Esophagus muscularis mucosa (tissue), 4 donors: ENCODE data around the gene BTLA. TPM values are rescaled to one million over a fixed set of nuclear protein-coding genes. Genes with fewer than 3 reads are reported as not detected.
A peak's percentile ranks its signal among the peaks of the same experiment; 100 is the strongest.
"Not testable (repeated sequence)": the region's sequence is repeated elsewhere in the genome, so short reads cannot be mapped to it uniquely, and the experiment has no call there.

Experiments
- DNase-seq: peaks from one replicate; pipeline ENCODE4 v3.0.0-alpha.2; 2017; ENCODE audit errors: extremely low spot score
- H3K27ac ChIP-seq, 4 donors: fragments of 200-600 bp; sonication (generic); replicated peaks in 1 of 4; 1 replicate in 3 of 4; 2 replicates in 1 of 4; pipeline ENCODE4 v1.5.1; 2016 to 2019; ENCODE audit warnings: mild to moderate bottlenecking in 1 of 4
- H3K27me3 ChIP-seq, 4 donors: fragments of 200-600 bp; sonication (generic); one replicate each; pipeline versions ENCODE4 v1.5.1 to v1.6.0; 2016 to 2019
- H3K36me3 ChIP-seq, 4 donors: fragments of 200-600 bp; sonication (generic); one replicate each; pipeline ENCODE4 v1.5.1; 2016 to 2019
- H3K4me1 ChIP-seq, 4 donors: fragments of 200-600 bp; sonication (generic); one replicate each; pipeline ENCODE4 v1.5.1; 2016 to 2019
- H3K4me3 ChIP-seq, 4 donors: fragments of 200-600 bp; sonication (generic); 1 replicate in 2 of 4; 2 replicates in 2 of 4; pipeline ENCODE4 v1.5.1; 2016 to 2019; ENCODE audit warnings: mild to moderate bottlenecking in 4 of 4, moderate library complexity in 1 of 4
- H3K9me3 ChIP-seq, 4 donors: fragments of 200-600 bp; sonication (generic); 1 replicate in 3 of 4; 2 replicates in 1 of 4; pipeline ENCODE4 v1.5.1; 2016 to 2019
- CTCF ChIP-seq, 3 experiments: fragments of 200-600 bp in 2 of 3; fragments of 450-650 bp in 1 of 3; sonication (generic) in 2 of 3; IDR thresholded peaks; one replicate each; pipeline ENCODE4 v1.5.1; 2017 to 2019; ENCODE audit warnings: antibody characterized with exemption in 3 of 3, mild to moderate bottlenecking in 2 of 3, moderate library complexity in 1 of 3
- EP300 ChIP-seq: sonication (generic); formaldehyde crosslinking; IDR thresholded peaks from one replicate; pipeline ENCODE4 v1.6.1; 2017; ENCODE audit warnings: antibody characterized with exemption
- POLR2A ChIP-seq: fragments of 450-650 bp; IDR thresholded peaks from one replicate; pipeline ENCODE4 v1.6.1; 2017; ENCODE audit warnings: antibody characterized with exemption, moderate library complexity, mild to moderate bottlenecking, low read depth
- POLR2AphosphoS5 ChIP-seq, 2 donors: sonication (generic); formaldehyde crosslinking; IDR thresholded peaks; one replicate each; pipeline ENCODE4 v1.6.1; 2017; ENCODE audit warnings: antibody characterized with exemption in 2 of 2
- WGBS: methylation state at CpG from one replicate; pipeline ENCODE4 v1.1.5; 2018; 5-methylcytosine and 5-hydroxymethylcytosine counted together
- intact Hi-C: fragments of 100-400 bp; cut with DNase I; formaldehyde crosslinking; loops from one replicate; pipeline ENCODE4 v1.15.1; 2023
- total RNA-seq, 4 donors: library from RNA; depleted of rRNA; stranded (reverse); fragments of >200 nt; gene quantifications; one replicate each; pipeline versions ENCODE4 v1.1.0 to v1.2.1, GENCODE V29; 2016

Gene BTLA
- total RNA-seq, 4 donors from 2014 or later = 1.5 TPM; not detected in 3

- no peak for TF ChIP-seq EP300
- TF ChIP-seq POLR2A = no peak
- TF ChIP-seq CTCF (IDR thresholded peaks at IDR 0.05) = no peak
- TF ChIP-seq POLR2AphosphoS5 (IDR thresholded peaks at IDR 0.05) = no peak
- Histone ChIP-seq H3K9me3 (no peaks in the 10 kb centered on the region), H3K27me3 (no peaks in the 10 kb centered on the region), H3K27ac (no peak overlapping the region), H3K4me1 (no peaks in the 10 kb centered on the region), H3K36me3 (peaks cover 18 to 91% (median 46%) of the 10 kb centered on the region in 4 donors), H3K4me3 (no peak overlapping the region)
- intact Hi-C loops = loop anchor here (5.0 kb wide), 1 partner anchor 238 kb away; the partner anchor contains the start of gene SLC9C1
- DNase-seq = no peak
- 85% methylated on average over 3 of the region's 3 CpGs for WGBS
These were observed 31.3 kb upstream of the BTLA start for GRCh38 chr3:112530573-112530972.

- H3K4me3 ChIP-seq, H3K4me1 ChIP-seq, intact Hi-C loops, H3K27ac ChIP-seq, DNase-seq, H3K9me3 ChIP-seq, H3K27me3 ChIP-seq: not testable (repeated sequence)
- 94% methylated on average over 6 of the region's 6 CpGs for WGBS
- peaks cover 6 to 48% (median 12%) of the 10 kb centered on the region in 4 donors for H3K36me3 ChIP-seq
These were observed 24.9 kb upstream of the BTLA start for GRCh38 chr3:112524127-112524526.

- Histone ChIP-seq H3K9me3 (no peaks in the 10 kb centered on the region), H3K36me3 (peaks cover 0 to 6% (median 0%) of the 10 kb centered on the region in 4 donors), H3K4me3 (no peak overlapping the region), H3K27ac (no peak overlapping the region), H3K4me1 (no peaks in the 10 kb centered on the region), H3K27me3 (no peaks in the 10 kb centered on the region)
- WGBS = 88% methylated on average over 2 of the region's 2 CpGs
- no peak for DNase-seq
- intact Hi-C loops = loop anchor here (1.0 kb wide), 1 partner anchor 192 kb away; no protein-coding TSS in a partner anchor
- peak; percentile 65 to 76 (median 74) for TF ChIP-seq CTCF (IDR thresholded peaks at IDR 0.05)
- TF ChIP-seq POLR2A = no peak
These were observed 20.2 kb upstream of the BTLA start for GRCh38 chr3:112519424-112520001.

GRCh38 chr3:112518970-112519369 is 19.7 kb upstream of the BTLA start:
- intact Hi-C loops = loop anchor here (1.0 kb wide), 1 partner anchor 192 kb away; no protein-coding TSS in a partner anchor
- DNase-seq, H3K4me1 ChIP-seq, H3K36me3 ChIP-seq, H3K4me3 ChIP-seq, H3K9me3 ChIP-seq, H3K27ac ChIP-seq, H3K27me3 ChIP-seq: not testable (repeated sequence)
- WGBS = 58% methylated on average over 3 of the region's 3 CpGs

GRCh38 chr3:112514527-112515128 is 15.4 kb upstream of the BTLA start:
- intact Hi-C loops = no loop called here
- no peaks in the 10 kb centered on the region for H3K9me3 ChIP-seq
- no peak overlapping the region for H3K27ac ChIP-seq
- H3K27me3 ChIP-seq = no peaks in the 10 kb centered on the region
- H3K4me3 ChIP-seq = no peak overlapping the region
- H3K4me1 ChIP-seq = no peaks in the 10 kb centered on the region
- no peaks in the 10 kb centered on the region for H3K36me3 ChIP-seq
- WGBS = 64% methylated on average over 2 of the region's 2 CpGs
- no peak for DNase-seq
- TF ChIP-seq EP300 (no peak), POLR2AphosphoS5 (IDR thresholded peaks at IDR 0.05) (no peak), POLR2A (no peak), CTCF (IDR thresholded peaks at IDR 0.05) (no peak)

- intact Hi-C loops = no loop called here
- Histone ChIP-seq H3K4me1 (peaks cover 0 to 4% (median 0%) of the 10 kb centered on the region in 4 donors), H3K9me3 (no peaks in the 10 kb centered on the region), H3K36me3 (no peaks in the 10 kb centered on the region), H3K4me3 (no peak overlapping the region), H3K27me3 (no peaks in the 10 kb centered on the region), H3K27ac (no peak overlapping the region)
- TF ChIP-seq EP300 (no peak), POLR2AphosphoS5 (IDR thresholded peaks at IDR 0.05) (no peak), POLR2A (no peak), CTCF (IDR thresholded peaks at IDR 0.05) (no peak)
- DNase-seq = no peak
These were observed 13.0 kb upstream of the BTLA start for GRCh38 chr3:112512320-112512719.
